SK-N-SH (cell line): ENCODE measurements around the gene ATP8B3. TPM values are rescaled to one million over a fixed set of nuclear protein-coding genes. Genes with fewer than 3 reads are reported as not detected.

Experiments
- CTCF ChIA-PET: fragments of 300-600, 350-600 bp; formaldehyde crosslinking; extraction: SDS; loops from one replicate; lab custom pipeline; 2021; lab: Yijun Ruan, JAX
- POLR2A ChIA-PET: fragments of 350-600 bp; sonication (Branson Sonifier 250); formaldehyde crosslinking; extraction: SDS; loops from one replicate; lab custom pipeline; 2020; ENCODE audit warnings: antibody characterized with exemption, inconsistent platforms; lab: Yijun Ruan, JAX
- DNase-seq: peaks from one replicate; pipeline ENCODE4 v3.0.0; 2012
- H2AFZ ChIP-seq: fragments of 200-600 bp; sonication (generic); 2 replicates; pipeline ENCODE4 v1.8.1; 2016; ENCODE audit warnings: antibody characterized with exemption, mild to moderate bottlenecking, low read depth
- H3F3A ChIP-seq: fragments of 200-600 bp; sonication (generic); replicated peaks from 2 replicates; pipeline ENCODE3; 2016; ENCODE audit warnings: antibody characterized with exemption, mild to moderate bottlenecking; ENCODE audit not compliant: insufficient read depth
- H3K27ac ChIP-seq, 2 experiments: fragments of 200-500 bp in 1 of 2; fragments of 200-600 bp in 1 of 2; sonication (Bioruptor generic) in 1 of 2; sonication (generic), shearing (Covaris generic) in 1 of 2; 2 replicates each; pipeline versions ENCODE4 v1.5.1 to v1.6.1; 2014 to 2016; ENCODE audit warnings: low read depth in 2 of 2, inconsistent platforms in 1 of 2, low read length in 1 of 2, mild to moderate bottlenecking in 1 of 2, mixed read lengths in 1 of 2
- H3K27me3 ChIP-seq: fragments of 200-600 bp; sonication (generic), shearing (Covaris generic); 2 replicates; pipeline ENCODE4 v1.6.1; 2016; ENCODE audit warnings: mixed run types; ENCODE audit not compliant: insufficient read depth
- H3K36me3 ChIP-seq, 2 experiments: fragments of 200-500 bp in 1 of 2; fragments of 200-600 bp in 1 of 2; sonication (Bioruptor generic) in 1 of 2; sonication (generic) in 1 of 2; replicated peaks in 1 of 2; 2 replicates each; pipeline versions ENCODE3 to v1.5.1; 2014 to 2016; ENCODE audit warnings: low read length in 1 of 2, mild to moderate bottlenecking in 1 of 2; ENCODE audit not compliant: insufficient read depth in 2 of 2, control insufficient read depth in 1 of 2
- H3K4me1 ChIP-seq, 2 experiments: fragments of 200-500 bp in 1 of 2; fragments of 200-600 bp in 1 of 2; sonication (Bioruptor generic) in 1 of 2; sonication (generic), shearing (Covaris generic) in 1 of 2; 2 replicates each; pipeline versions ENCODE4 v1.5.1 to v1.6.1; 2014 to 2016; ENCODE audit warnings: low read depth in 1 of 2, low read length in 1 of 2, mixed run types in 1 of 2; ENCODE audit not compliant: insufficient read depth in 2 of 2, control insufficient read depth in 1 of 2
- H3K4me2 ChIP-seq: fragments of 200-600 bp; sonication (generic), shearing (Covaris generic); 2 replicates; pipeline ENCODE4 v1.6.1; 2017; ENCODE audit warnings: mixed run types
- H3K4me3 ChIP-seq, 2 experiments: fragments of 200-500 bp in 1 of 2; fragments of 200-600 bp in 1 of 2; sonication (Bioruptor generic) in 1 of 2; sonication (generic), shearing (Covaris generic) in 1 of 2; 2 replicates each; pipeline versions ENCODE4 v1.5.1 to v1.8.1; 2014 to 2016; ENCODE audit warnings: low read depth in 2 of 2, inconsistent platforms in 1 of 2, low read length in 1 of 2, mild to moderate bottlenecking in 1 of 2, mixed read lengths in 1 of 2, moderate library complexity in 1 of 2
- H3K79me2 ChIP-seq: fragments of 200-600 bp; sonication (generic); 2 replicates; pipeline ENCODE4 v1.8.1; 2017; ENCODE audit warnings: mild to moderate bottlenecking; ENCODE audit not compliant: insufficient read depth
- H3K9ac ChIP-seq: fragments of 200-600 bp; sonication (generic); 2 replicates; pipeline ENCODE4 v1.6.1; 2017; ENCODE audit warnings: mixed run types
- H3K9me2 ChIP-seq: fragments of 200-600 bp; sonication (generic); 2 replicates; pipeline ENCODE4 v1.6.1; 2017; ENCODE audit warnings: mixed run types
- H3K9me3 ChIP-seq: fragments of 200-600 bp; sonication (generic); 2 replicates; pipeline ENCODE4 v1.6.1; 2017; ENCODE audit warnings: mixed run types, mild to moderate bottlenecking, moderate library complexity
- H4K20me1 ChIP-seq: fragments of 200-600 bp; sonication (generic); 2 replicates; pipeline ENCODE4 v1.6.1; 2017; ENCODE audit warnings: mild to moderate bottlenecking, mixed run types; ENCODE audit not compliant: insufficient read depth
- CHD2 ChIP-seq: fragments of 150-350 bp; IDR thresholded peaks from 2 replicates; pipeline ENCODE4 v1.6.1; 2018; ENCODE audit warnings: low read length; ENCODE audit not compliant: partially characterized antibody
- CTCF ChIP-seq: fragments of 200-600 bp; sonication (generic); IDR thresholded peaks from 2 replicates; pipeline ENCODE4 v1.6.1; 2017; ENCODE audit warnings: antibody characterized with exemption, mild to moderate bottlenecking, moderate library complexity
- ELF1 ChIP-seq: IDR thresholded peaks from 2 replicates; pipeline ENCODE4 v1.4.0; 2012
- EP300 ChIP-seq, 2 experiments: IDR thresholded peaks; 2 replicates each; pipeline versions ENCODE4 v1.4.0 to v1.6.1; 2012; ENCODE audit warnings: borderline replicate concordance in 1 of 2, low read depth in 1 of 2, low read length in 1 of 2
- FOSL2 ChIP-seq: IDR thresholded peaks from 2 replicates; pipeline ENCODE4 v1.4.0; 2012; ENCODE audit warnings: low read depth, mild to moderate bottlenecking, moderate library complexity, borderline replicate concordance
- FOXJ3 ChIP-seq: sonication (generic); formaldehyde crosslinking; IDR thresholded peaks from 2 replicates; pipeline ENCODE4 v1.5.1; 2020; ENCODE audit warnings: mild to moderate bottlenecking, missing genetic modification reagents
- FOXM1 ChIP-seq: IDR thresholded peaks from 2 replicates; pipeline ENCODE4 v1.4.0; 2012; ENCODE audit warnings: low read depth, mild to moderate bottlenecking
- GATA2 ChIP-seq: sonication (generic); formaldehyde crosslinking; IDR thresholded peaks from 2 replicates; pipeline ENCODE4 v1.5.0; 2020; ENCODE audit warnings: mild to moderate bottlenecking, missing genetic modification reagents
- JUND ChIP-seq: IDR thresholded peaks from 2 replicates; pipeline ENCODE4 v1.4.0; 2012
- MAX ChIP-seq: IDR thresholded peaks from 2 replicates; pipeline ENCODE4 v1.4.0; 2012; ENCODE audit warnings: low read depth
- NFIC ChIP-seq: IDR thresholded peaks from 2 replicates; pipeline ENCODE4 v1.4.0; 2012; ENCODE audit warnings: borderline replicate concordance
- NRF1 ChIP-seq: IDR thresholded peaks from 2 replicates; pipeline ENCODE4 v1.6.1; 2012; ENCODE audit warnings: low read depth, mild to moderate bottlenecking, low read length
- POLR2AphosphoS5 ChIP-seq: IDR thresholded peaks from 2 replicates; pipeline ENCODE4 v1.6.1; 2012; ENCODE audit warnings: low read depth, low read length
- RAD21 ChIP-seq: IDR thresholded peaks from 2 replicates; pipeline ENCODE4 v1.6.1; 2012; ENCODE audit warnings: mild to moderate bottlenecking, low read length
- RCOR1 ChIP-seq: fragments of 150-350 bp; IDR thresholded peaks from 2 replicates; pipeline ENCODE4 v1.6.1; 2017; ENCODE audit warnings: antibody characterized with exemption, low read length
- RFX5 ChIP-seq: IDR thresholded peaks from 2 replicates; pipeline ENCODE4 v1.6.1; 2012; ENCODE audit warnings: mild to moderate bottlenecking, improper control_type of control experiment, low read length
- RXRA ChIP-seq: IDR thresholded peaks from 2 replicates; pipeline ENCODE4 v1.4.0; 2012; ENCODE audit warnings: low read depth, mild to moderate bottlenecking, borderline replicate concordance
- SMC3 ChIP-seq: IDR thresholded peaks from 2 replicates; pipeline ENCODE4 v1.6.1; 2012; ENCODE audit warnings: low read depth, low read length, improper control_type of control experiment
- TCF12 ChIP-seq: IDR thresholded peaks from 2 replicates; pipeline ENCODE4 v1.4.0; 2012
- USF2 ChIP-seq: fragments of 150-350 bp; IDR thresholded peaks from 2 replicates; pipeline ENCODE4 v1.6.1; 2017; ENCODE audit warnings: antibody characterized with exemption, low read length, low read depth, borderline replicate concordance
- ZBTB33 ChIP-seq: IDR thresholded peaks from 2 replicates; pipeline ENCODE4 v1.4.0; 2012; ENCODE audit warnings: low read depth, borderline replicate concordance
- WGBS: methylation state at CpG from one replicate; pipeline ENCODE4 v1.1.6; 2017; ENCODE audit warnings: low lambda C conversion rate; 5-methylcytosine and 5-hydroxymethylcytosine counted together
- polyA plus RNA-seq, 3 experiments: library from polyadenylated mRNA; depleted of rRNA; stranded (reverse); fragments of >200 nt; gene quantifications; 2 replicates each; pipeline ENCODE4 v1.2.3, GENCODE V29; 2012

The ATP8B3 gene
- polyA plus RNA-seq, 1 of the 3 experiments (the other 2 are of a cell fraction): 8.0 TPM

GRCh38 chr19:1783874-1784273 lies 28.2 kb downstream of the ATP8B3 start:
- Histone ChIP-seq H4K20me1 (no peaks in the 10 kb centered on the region), H3F3A (no peaks in the 10 kb centered on the region), H3K4me1 (no peaks in the 10 kb centered on the region), H3K9me3 (peaks cover 6% of the 10 kb centered on the region; the same call in 1 of the 2 replicates), H3K27me3 (peaks cover 64% of the 10 kb centered on the region), H3K4me3 (no peak overlapping the region), H3K36me3 (no peaks in the 10 kb centered on the region), H2AFZ (no peak overlapping the region), H3K9me2 (no peaks in the 10 kb centered on the region), H3K27ac (no peak overlapping the region), H3K4me2 (no peak overlapping the region), H3K9ac (no peak overlapping the region), H3K79me2 (no peaks in the 10 kb centered on the region)
- POLR2A ChIA-PET: no interaction called here
- CTCF ChIA-PET: interaction anchor here (0.9 to 11.8 kb wide), 10 partner anchors 10 to 237 kb away, joined by 3 to 143 read pairs (median 4); partner anchors contain the start of gene UQCR11
- 49% methylated on average over 7 of the region's 9 CpGs for WGBS
- DNase-seq: no peak
- no peak for TF ChIP-seq ZBTB33
- no peak for TF ChIP-seq FOXJ3 (CRISPR knock-in tag)
- no peak for TF ChIP-seq CHD2
- no peak for TF ChIP-seq NRF1
- TF ChIP-seq NFIC: no peak
- no peak for TF ChIP-seq JUND
- no peak for TF ChIP-seq POLR2AphosphoS5
- no peak for TF ChIP-seq ELF1
- no peak for TF ChIP-seq RAD21
- no peak for TF ChIP-seq TCF12
- no peak for TF ChIP-seq RFX5
- no peak for TF ChIP-seq FOSL2
- no peak for TF ChIP-seq CTCF
- TF ChIP-seq GATA2 (CRISPR knock-in tag): no peak
- TF ChIP-seq RXRA: no peak

DNA sequence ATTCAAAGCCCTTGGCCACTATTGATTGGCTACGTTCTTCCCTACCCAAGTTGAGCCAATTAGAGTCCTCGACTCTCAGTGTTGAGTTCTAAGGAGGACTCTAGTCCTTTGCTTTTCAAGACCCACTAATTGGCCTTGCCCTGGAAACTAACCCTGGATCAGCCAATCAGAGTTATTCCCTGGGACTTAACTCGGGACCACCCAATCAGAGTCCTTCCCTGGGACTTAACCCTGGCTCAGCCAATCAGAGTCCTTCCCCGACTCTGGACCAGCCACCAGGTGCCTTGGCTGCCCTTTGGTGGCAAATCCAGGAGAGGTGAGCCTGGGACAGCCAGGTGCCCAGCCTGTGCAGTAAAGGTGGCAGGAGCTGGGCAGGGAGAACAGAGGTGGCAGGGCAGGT lies 28.7 kb downstream of the ATP8B3 start:
- WGBS: 4% methylated on average over 3 of the region's 4 CpGs
- CTCF ChIA-PET: interaction anchor here (0.9 to 11.8 kb wide), 13 partner anchors 10 to 237 kb away, joined by 3 to 143 read pairs (median 6); partner anchors contain the start of gene ONECUT3
- Histone ChIP-seq H3K4me3 (no peak overlapping the region), H3F3A (no peaks in the 10 kb centered on the region), H3K36me3 (no peaks in the 10 kb centered on the region), H3K79me2 (no peaks in the 10 kb centered on the region), H3K27me3 (peaks cover 65% of the 10 kb centered on the region), H3K9me3 (peaks cover 6% of the 10 kb centered on the region; the same call in 1 of the 2 replicates), H3K4me1 (no peaks in the 10 kb centered on the region), H2AFZ (no peak overlapping the region), H3K9me2 (no peaks in the 10 kb centered on the region), H4K20me1 (no peaks in the 10 kb centered on the region), H3K4me2 (no peak overlapping the region)
- DNase-seq: no peak
- TF ChIP-seq MAX (no peak), USF2 (no peak), GATA2 (CRISPR knock-in tag) (no peak), SMC3 (no peak), EP300 (IDR thresholded peaks at IDR 0.05; ENCODE audit: borderline replicate concordance in 1 of 2, low read depth in 1 of 2, low read length in 1 of 2) (no peak), FOXJ3 (CRISPR knock-in tag) (no peak), FOSL2 (no peak), RAD21 (no peak), POLR2AphosphoS5 (no peak), JUND (no peak), RXRA (no peak), ELF1 (no peak), FOXM1 (no peak), RCOR1 (no peak)
- TF ChIP-seq, all 33 proteins: peak for 0
- H3K27ac ChIP-seq: no peak overlapping the region
- POLR2A ChIA-PET: no interaction called here
- no peak overlapping the region for H3K9ac ChIP-seq
